Bronchial epithelial cell (primary cell): ENCODE data around the gene CHCHD4. TPM values are rescaled to one million over a fixed set of nuclear protein-coding genes. Genes with fewer than 3 reads are reported as not detected.

Source experiments
- DNase-seq: peaks from one replicate; pipeline ENCODE4 v3.0.0-alpha.2; 2010; ENCODE audit warnings: low read depth
- FAIRE-seq: peaks from 2 replicates; lab custom pipeline; 2011; peaks lifted over from hg19 to GRCh38; lab: Jason Lieb, UNC
- H3K27me3 ChIP-seq: 2 replicates; pipeline ENCODE4 v1.5.1; 2011; ENCODE audit warnings: low read length; ENCODE audit not compliant: control insufficient read depth, insufficient read depth
- H3K36me3 ChIP-seq: 2 replicates; pipeline ENCODE4 v1.5.1; 2011; ENCODE audit warnings: low read length; ENCODE audit not compliant: control insufficient read depth, insufficient read depth
- H3K4me3 ChIP-seq: 2 replicates; pipeline ENCODE4 v1.5.1; 2011; ENCODE audit warnings: mild to moderate bottlenecking, low read depth, low read length, control low read depth
- total RNA-seq: library from RNA; depleted of rRNA; stranded (reverse); fragments of >200 nt; gene quantifications from 2 replicates; pipeline ENCODE4 v1.2.1, GENCODE V29; 2014
- TF ChIP-seq, protein P1 (sequence below): IDR thresholded peaks from 2 replicates; pipeline ENCODE4 v1.5.1; 2011; ENCODE audit warnings: mild to moderate bottlenecking, moderate library complexity, low read length, control low read depth, inconsistent platforms; ENCODE audit not compliant: insufficient read depth, severe bottlenecking

CHCHD4 gene
- total RNA-seq, 1 donor from 2014 or later, result 32.1 TPM

DNA sequence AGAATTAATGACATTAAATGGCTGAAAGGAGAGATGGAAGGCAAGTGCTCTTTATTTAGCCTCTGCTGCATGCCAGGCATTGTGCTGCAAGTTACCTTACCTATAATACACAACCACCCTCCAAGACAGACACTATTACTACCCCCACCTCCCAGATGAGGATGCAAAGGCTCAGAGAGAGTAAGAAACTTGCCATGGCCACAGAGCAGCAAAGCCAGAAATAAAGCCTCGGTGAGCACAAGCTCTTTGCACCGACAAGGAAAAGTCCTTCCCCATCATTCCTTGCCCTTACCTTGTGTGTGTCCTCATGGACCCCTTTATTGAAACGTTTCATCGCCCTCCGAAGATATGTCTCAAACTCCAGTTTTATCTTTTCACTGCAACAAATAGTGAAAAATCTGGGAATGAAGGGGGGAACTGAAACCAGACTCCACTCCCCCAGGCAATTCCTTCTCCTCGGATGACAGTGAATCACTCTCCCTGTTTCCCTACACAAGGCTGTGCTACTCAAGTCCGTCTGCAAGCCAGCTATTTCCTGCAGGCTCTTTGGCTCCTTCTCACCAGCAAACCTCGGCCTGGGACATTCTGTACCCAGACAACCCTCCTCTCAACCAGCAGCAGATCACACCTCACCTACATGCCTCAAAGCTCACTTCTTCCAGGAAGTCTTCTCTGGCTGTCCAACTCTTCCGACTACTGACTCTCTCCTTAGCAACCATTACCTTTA, 42.4 kb upstream of the CHCHD4 start:
- Histone ChIP-seq H3K27me3 (no peaks in the 10 kb centered on the region), H3K36me3 (peaks cover 25% of the 10 kb centered on the region), H3K4me3 (no peak overlapping the region)
- DNase-seq (peak; percentile 66), FAIRE-seq (no peak)
- TF ChIP-seq, protein P1, sequence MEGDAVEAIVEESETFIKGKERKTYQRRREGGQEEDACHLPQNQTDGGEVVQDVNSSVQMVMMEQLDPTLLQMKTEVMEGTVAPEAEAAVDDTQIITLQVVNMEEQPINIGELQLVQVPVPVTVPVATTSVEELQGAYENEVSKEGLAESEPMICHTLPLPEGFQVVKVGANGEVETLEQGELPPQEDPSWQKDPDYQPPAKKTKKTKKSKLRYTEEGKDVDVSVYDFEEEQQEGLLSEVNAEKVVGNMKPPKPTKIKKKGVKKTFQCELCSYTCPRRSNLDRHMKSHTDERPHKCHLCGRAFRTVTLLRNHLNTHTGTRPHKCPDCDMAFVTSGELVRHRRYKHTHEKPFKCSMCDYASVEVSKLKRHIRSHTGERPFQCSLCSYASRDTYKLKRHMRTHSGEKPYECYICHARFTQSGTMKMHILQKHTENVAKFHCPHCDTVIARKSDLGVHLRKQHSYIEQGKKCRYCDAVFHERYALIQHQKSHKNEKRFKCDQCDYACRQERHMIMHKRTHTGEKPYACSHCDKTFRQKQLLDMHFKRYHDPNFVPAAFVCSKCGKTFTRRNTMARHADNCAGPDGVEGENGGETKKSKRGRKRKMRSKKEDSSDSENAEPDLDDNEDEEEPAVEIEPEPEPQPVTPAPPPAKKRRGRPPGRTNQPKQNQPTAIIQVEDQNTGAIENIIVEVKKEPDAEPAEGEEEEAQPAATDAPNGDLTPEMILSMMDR, result no peak

DNA sequence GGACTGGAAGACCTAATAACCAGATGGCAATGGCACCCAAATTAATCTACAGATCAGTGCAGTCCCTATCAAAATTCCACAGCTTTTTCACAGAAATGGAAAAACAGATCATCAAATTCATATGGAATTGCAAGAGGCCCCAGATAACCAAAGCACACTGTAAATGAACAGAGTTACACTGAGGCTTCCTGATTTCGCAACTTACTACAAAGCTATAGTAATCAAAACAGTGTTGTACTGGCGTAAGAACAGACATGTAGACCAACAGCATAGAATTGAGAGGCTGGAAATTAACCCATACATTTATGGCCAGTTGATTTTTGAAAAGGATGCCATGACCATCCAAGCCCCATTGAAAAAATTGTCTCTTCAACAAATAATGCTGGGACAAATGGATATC, 37.5 kb upstream of the CHCHD4 start:
- Histone ChIP-seq H3K36me3 (peaks cover 27% of the 10 kb centered on the region), H3K27me3 (no peaks in the 10 kb centered on the region), H3K4me3 (no peak overlapping the region)
- FAIRE-seq (no peak), DNase-seq (no peak)
- TF ChIP-seq, protein P1, result no peak

DNA sequence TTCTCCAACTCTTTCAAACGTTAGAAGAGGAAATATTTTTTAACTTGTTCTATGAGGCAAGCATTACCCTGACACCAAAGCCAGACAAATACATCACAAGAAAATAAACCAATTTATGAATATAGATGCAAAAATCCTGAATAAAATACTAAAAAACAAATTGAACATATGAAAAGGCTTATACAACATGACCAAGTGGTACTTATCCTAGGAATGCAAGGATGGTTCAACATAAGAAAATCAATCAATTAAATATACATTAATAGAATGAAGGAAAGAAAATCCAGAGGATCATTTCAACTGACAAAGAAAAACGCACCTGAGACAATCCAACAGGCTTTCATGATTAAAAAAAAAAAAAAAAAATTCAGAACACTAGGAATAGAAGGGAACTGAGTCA, 36.6 kb upstream of the CHCHD4 start:
- no peak for DNase-seq
- Histone ChIP-seq H3K27me3 (no peaks in the 10 kb centered on the region), H3K36me3 (peaks cover 31% of the 10 kb centered on the region), H3K4me3 (no peak overlapping the region)
- TF ChIP-seq, protein P1, result no peak
- FAIRE-seq, result no peak

DNA sequence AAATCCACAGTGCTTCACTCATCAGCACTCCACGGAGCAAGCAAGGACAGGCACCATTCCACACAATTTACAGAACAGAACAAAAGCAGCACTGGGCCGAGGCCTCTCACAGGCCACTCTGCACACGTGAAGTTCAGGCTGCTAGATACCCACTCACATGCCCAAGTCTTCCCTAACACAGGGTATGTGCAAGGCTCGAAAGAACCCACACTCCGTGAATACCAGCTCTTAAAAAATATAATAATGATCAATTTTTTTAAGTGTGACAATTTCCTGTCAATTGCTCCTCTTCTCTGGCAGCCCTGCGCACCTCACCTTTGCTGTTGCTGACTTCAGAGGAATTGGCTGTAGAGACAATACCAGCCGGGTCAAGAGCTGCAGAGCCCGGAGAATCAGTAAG, 34.8 kb upstream of the CHCHD4 start:
- no peak overlapping the region for H3K4me3 ChIP-seq
- TF ChIP-seq, protein P1, result no peak
- no peak for DNase-seq
- H3K27me3 ChIP-seq, result no peaks in the 10 kb centered on the region
- H3K36me3 ChIP-seq, result peaks cover 26% of the 10 kb centered on the region
- no peak for FAIRE-seq

DNA sequence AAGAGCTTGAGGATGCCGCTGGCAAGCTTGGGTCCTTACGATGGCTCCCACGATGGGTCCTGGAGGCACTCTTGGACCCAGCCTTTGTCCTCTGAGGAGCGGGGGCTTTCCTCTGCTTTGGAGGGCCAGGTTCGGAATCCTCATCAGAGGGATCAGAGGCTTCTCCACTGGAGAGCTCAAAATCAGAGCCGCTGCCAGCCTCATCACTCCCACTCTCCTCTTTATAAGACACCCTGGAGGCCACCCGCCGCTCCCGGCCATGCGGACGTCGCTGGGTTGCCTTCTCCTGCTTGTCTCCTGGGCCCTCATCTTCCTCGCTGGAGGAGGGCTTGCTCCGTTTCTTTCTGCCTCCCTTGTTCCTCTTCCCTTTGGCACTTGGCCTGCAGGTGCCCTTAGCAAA, 33.7 kb upstream of the CHCHD4 start:
- FAIRE-seq (no peak), DNase-seq (no peak)
- peaks cover 25% of the 10 kb centered on the region for H3K36me3 ChIP-seq
- TF ChIP-seq, protein P1, result no peak
- H3K4me3 ChIP-seq, result no peak overlapping the region
- H3K27me3 ChIP-seq, result no peaks in the 10 kb centered on the region

DNA sequence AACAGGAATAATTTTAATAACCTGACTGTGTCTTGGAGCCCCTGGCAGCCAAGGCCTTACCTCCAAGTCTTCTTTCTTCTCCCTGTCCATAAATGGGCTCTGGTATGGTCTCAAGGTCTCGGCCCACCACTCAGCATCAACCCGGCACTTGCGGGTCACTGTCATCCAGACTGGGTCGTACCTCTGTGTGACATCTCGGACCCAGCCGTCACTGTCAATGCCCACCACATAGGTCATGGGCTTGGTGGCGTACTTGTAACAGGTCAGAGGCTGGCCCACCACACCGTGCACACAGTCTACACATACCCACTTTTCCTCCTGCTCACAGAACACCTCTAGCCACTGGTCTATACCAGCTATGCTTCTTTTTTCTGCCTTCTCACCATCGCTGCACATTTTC, 33.3 kb upstream of the CHCHD4 start:
- no peak overlapping the region for H3K4me3 ChIP-seq
- FAIRE-seq (peak; percentile 7), DNase-seq (no peak)
- TF ChIP-seq, protein P1, result no peak
- peaks cover 25% of the 10 kb centered on the region for H3K36me3 ChIP-seq
- no peaks in the 10 kb centered on the region for H3K27me3 ChIP-seq
